BJ (cell line): Measurements from ENCODE around the gene CDK17. TPM values are rescaled to one million over a fixed set of nuclear protein-coding genes. Genes with fewer than 3 reads are reported as not detected.
A peak's percentile ranks its signal among the peaks of the same experiment; 100 is the strongest.

Experiments used
- CTCF ChIA-PET: fragments of 350-600 bp; formaldehyde crosslinking; extraction: SDS; loops from one replicate; lab custom pipeline; 2021; ENCODE audit warnings: antibody characterized with exemption, inconsistent platforms; lab: Yijun Ruan, JAX
- POLR2A ChIA-PET: fragments of 300-600 bp; sonication (Branson Sonifier 250); formaldehyde crosslinking; extraction: SDS; loops from one replicate; lab custom pipeline; 2021; ENCODE audit warnings: antibody characterized with exemption; lab: Charles Lee
- DNase-seq: peaks from one replicate; pipeline ENCODE4 v3.0.0-alpha.2; 2011; ENCODE audit warnings: low read depth
- H3K27me3 ChIP-seq: 2 replicates; pipeline ENCODE4 v1.6.0; 2011; ENCODE audit warnings: low read length; ENCODE audit not compliant: control insufficient read depth, insufficient read depth
- H3K36me3 ChIP-seq: 2 replicates; pipeline ENCODE4 v1.5.1; 2011; ENCODE audit warnings: low read length; ENCODE audit not compliant: control insufficient read depth, insufficient read depth
- H3K4me3 ChIP-seq: 2 replicates; pipeline ENCODE4 v1.5.1; 2011; ENCODE audit warnings: low read depth, mild to moderate bottlenecking, control low read depth, low read length
- polyA minus RNA-seq: library from RNA; depleted of rRNA, polyadenylated mRNA; stranded (reverse); fragments of >200 nt; gene quantifications from 2 replicates; pipeline ENCODE4 v1.2.3, GENCODE V29; 2011; rRNA and poly(A)+ RNA removed
- polyA plus RNA-seq: library from polyadenylated mRNA; depleted of rRNA; stranded (reverse); fragments of >200 nt; gene quantifications from 2 replicates; pipeline ENCODE4 v1.2.3, GENCODE V29; 2011; rRNA removed
- TF ChIP-seq, protein P1 (sequence below): IDR thresholded peaks from 2 replicates; pipeline ENCODE4 v1.5.1; 2011; ENCODE audit warnings: low read depth, mild to moderate bottlenecking, control low read depth, inconsistent platforms, low read length, moderate library complexity; ENCODE audit not compliant: insufficient read depth

Gene CDK17
- polyA plus RNA-seq (14.8 and 32.8 TPM in 2 replicates), polyA minus RNA-seq (49.5 and 64.4 TPM in 2 replicates)

GRCh38 chr12:96399919-96400630 lies at the start of gene CDK17:
Gene CDK17 (minus strand): TSS chr12:96400439. CDS start chr12:96334836, 65,603 bp downstream.
- Histone ChIP-seq H3K4me3 (peak within 1 kb of the TSS; percentile 80), H3K27me3 (no peaks in the 10 kb centered on the region), H3K36me3 (no peaks in the 10 kb centered on the region)
- CTCF ChIA-PET = interaction anchor here (0.8 to 7.3 kb wide), 18 partner anchors 16 to 339 kb away, joined by 3 to 42 read pairs (median 5); partner anchors contain the start of gene CFAP54
- TF ChIP-seq, protein P1, sequence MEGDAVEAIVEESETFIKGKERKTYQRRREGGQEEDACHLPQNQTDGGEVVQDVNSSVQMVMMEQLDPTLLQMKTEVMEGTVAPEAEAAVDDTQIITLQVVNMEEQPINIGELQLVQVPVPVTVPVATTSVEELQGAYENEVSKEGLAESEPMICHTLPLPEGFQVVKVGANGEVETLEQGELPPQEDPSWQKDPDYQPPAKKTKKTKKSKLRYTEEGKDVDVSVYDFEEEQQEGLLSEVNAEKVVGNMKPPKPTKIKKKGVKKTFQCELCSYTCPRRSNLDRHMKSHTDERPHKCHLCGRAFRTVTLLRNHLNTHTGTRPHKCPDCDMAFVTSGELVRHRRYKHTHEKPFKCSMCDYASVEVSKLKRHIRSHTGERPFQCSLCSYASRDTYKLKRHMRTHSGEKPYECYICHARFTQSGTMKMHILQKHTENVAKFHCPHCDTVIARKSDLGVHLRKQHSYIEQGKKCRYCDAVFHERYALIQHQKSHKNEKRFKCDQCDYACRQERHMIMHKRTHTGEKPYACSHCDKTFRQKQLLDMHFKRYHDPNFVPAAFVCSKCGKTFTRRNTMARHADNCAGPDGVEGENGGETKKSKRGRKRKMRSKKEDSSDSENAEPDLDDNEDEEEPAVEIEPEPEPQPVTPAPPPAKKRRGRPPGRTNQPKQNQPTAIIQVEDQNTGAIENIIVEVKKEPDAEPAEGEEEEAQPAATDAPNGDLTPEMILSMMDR = peak; percentile 34; the same call in 1 of the 2 replicates
- no peak for DNase-seq
- POLR2A ChIA-PET = interaction anchor here (0.5 to 0.6 kb wide), 3 partner anchors 15 to 143 kb away, joined by 3 read pairs; no protein-coding TSS in a partner anchor

DNA sequence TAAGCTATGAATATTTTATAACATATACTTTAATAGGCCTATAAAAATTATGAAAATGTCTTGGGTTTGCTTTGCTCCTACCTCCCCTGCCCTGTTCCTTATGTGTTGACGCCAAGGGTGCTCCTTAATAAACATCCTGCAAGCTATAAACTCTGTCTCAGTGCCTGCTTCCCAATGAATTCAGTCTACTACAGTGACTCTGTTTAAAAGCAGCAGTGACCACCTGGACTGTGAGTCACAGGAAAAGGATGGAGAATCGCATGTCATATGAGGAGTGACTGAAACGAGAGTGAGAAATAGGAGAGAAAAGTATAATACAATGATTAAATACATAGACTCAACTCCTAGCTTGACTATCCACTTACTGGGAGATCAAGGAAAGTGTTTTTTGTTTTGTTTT lies 48.1 kb upstream of the CDK17 start:
- H3K4me3 ChIP-seq = no peak overlapping the region
- CTCF ChIA-PET = interaction anchor here (1.2 to 1.6 kb wide), 2 partner anchors 18 to 42 kb away, joined by 4 read pairs; partner anchors contain the start of gene CFAP54
- no peaks in the 10 kb centered on the region for H3K27me3 ChIP-seq
- POLR2A ChIA-PET = no interaction called here
- no peak for DNase-seq
- no peaks in the 10 kb centered on the region for H3K36me3 ChIP-seq
- TF ChIP-seq, protein P1 = no peak

DNA sequence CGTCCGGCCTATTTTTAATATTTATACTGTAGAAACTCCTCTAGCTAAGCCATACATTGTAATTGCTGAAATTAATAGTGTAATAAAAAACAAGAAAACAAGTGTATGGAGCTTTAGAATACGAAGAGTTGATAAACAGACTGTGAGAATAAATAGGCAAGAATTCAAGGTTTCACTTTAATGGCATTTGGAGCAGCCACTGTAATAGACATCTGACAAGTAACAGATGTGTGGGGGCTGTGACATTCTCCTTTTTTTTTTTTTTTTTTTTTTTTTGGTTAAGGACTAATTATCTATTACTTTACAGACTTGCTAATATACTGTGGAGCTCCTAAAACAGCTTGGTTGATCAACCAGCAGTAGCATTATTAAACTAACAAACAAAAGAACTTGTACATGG lies 47.0 kb upstream of the CDK17 start:
- H3K36me3 ChIP-seq = no peaks in the 10 kb centered on the region
- ChIA-PET POLR2A (interaction anchor here (0.5 kb wide), 1 partner anchor 99 kb away, joined by 4 read pairs; no protein-coding TSS in a partner anchor), CTCF (interaction anchor here (0.6 to 1.2 kb wide), 2 partner anchors 19 to 71 kb away, joined by 4 to 6 read pairs; no protein-coding TSS in a partner anchor)
- TF ChIP-seq, protein P1 = no peak
- no peaks in the 10 kb centered on the region for H3K27me3 ChIP-seq
- no peak overlapping the region for H3K4me3 ChIP-seq
- no peak for DNase-seq

- ChIA-PET CTCF (interaction anchor here (0.8 to 1.6 kb wide), 3 partner anchors 22 to 52 kb away, joined by 3 to 4 read pairs (median 3); no protein-coding TSS in a partner anchor), POLR2A (no interaction called here)
- TF ChIP-seq, protein P1 = no peak
- DNase-seq = peak; percentile 72
- no peaks in the 10 kb centered on the region for H3K27me3 ChIP-seq
- no peaks in the 10 kb centered on the region for H3K36me3 ChIP-seq
- no peak overlapping the region for H3K4me3 ChIP-seq
These were observed 45.7 kb upstream of the CDK17 start for GRCh38 chr12:96445691-96446583.
